ENCODE results near the gene SLC6A15.

SLC6A15 gene

GRCh38 chr12:84888861-84889260 is 23.7 kb downstream of the SLC6A15 start:
- Histone ChIP-seq H3K4me3 (no peak overlapping the region), H3K27ac (no peak overlapping the region)

GRCh38 chr12:84877340-84877739 is 35.3 kb downstream of the SLC6A15 start:
- no peak overlapping the region for H3K4me3 ChIP-seq
- H3K27ac ChIP-seq = no peak overlapping the region

GRCh38 chr12:84875241-84875640 is 37.4 kb downstream of the SLC6A15 start:
- H3K27ac ChIP-seq = no peak overlapping the region

GRCh38 chr12:84874825-84875139 is 37.8 kb downstream of the SLC6A15 start:
- no peak overlapping the region for H3K4me3 ChIP-seq
- no peak overlapping the region for H3K27ac ChIP-seq

More at GRCh38 chr12:84875241-84875640, 37.4 kb downstream of the SLC6A15 start:
- H3K4me3 ChIP-seq = no peak overlapping the region

GRCh38 chr12:84874125-84874824 is 38.3 kb downstream of the SLC6A15 start:
- H3K27ac ChIP-seq = no peak overlapping the region
- no peak overlapping the region for H3K4me3 ChIP-seq

GRCh38 chr12:84862186-84862585 is 50.4 kb downstream of the SLC6A15 start:
- H3K27ac ChIP-seq = no peak overlapping the region
- no peak overlapping the region for H3K4me3 ChIP-seq

- H3K4me3 ChIP-seq = no peak overlapping the region
- no peak overlapping the region for H3K27ac ChIP-seq
Observed at GRCh38 chr12:84860718-84861117, 51.9 kb downstream of the SLC6A15 start.

GRCh38 chr12:84858796-84859195 is 53.8 kb downstream of the SLC6A15 start:
- no peak overlapping the region for H3K27ac ChIP-seq
- no peak overlapping the region for H3K4me3 ChIP-seq

- H3K27ac ChIP-seq = no peak overlapping the region
- no peak overlapping the region for H3K4me3 ChIP-seq
Observed at GRCh38 chr12:84857525-84858208, 54.9 kb downstream of the SLC6A15 start.

GRCh38 chr12:84856156-84856900 is 56.3 kb downstream of the SLC6A15 start:
- Histone ChIP-seq H3K4me3 (no peak overlapping the region), H3K27ac (no peak overlapping the region)

GRCh38 chr12:84843593-84844144 is 68.9 kb downstream of the SLC6A15 start:
- Histone ChIP-seq H3K27ac (no peak overlapping the region), H3K4me3 (no peak overlapping the region)

- H3K27ac ChIP-seq = no peak overlapping the region
Observed at GRCh38 chr12:84842406-84843013, 70.1 kb downstream of the SLC6A15 start.

GRCh38 chr12:84841591-84841990 is 71.0 kb downstream of the SLC6A15 start:
- Histone ChIP-seq H3K27ac (no peak overlapping the region), H3K4me3 (no peak overlapping the region)

More at GRCh38 chr12:84842406-84843013, 70.1 kb downstream of the SLC6A15 start:
- no peak overlapping the region for H3K4me3 ChIP-seq

- Histone ChIP-seq H3K27ac (no peak overlapping the region), H3K4me3 (no peak overlapping the region)
Observed at GRCh38 chr12:84840356-84840755, 72.2 kb downstream of the SLC6A15 start.

- Histone ChIP-seq H3K27ac (no peak overlapping the region), H3K4me3 (no peak overlapping the region)
Observed at GRCh38 chr12:84826925-84827324, 85.7 kb downstream of the SLC6A15 start.

GRCh38 chr12:84825149-84825548 is 87.5 kb downstream of the SLC6A15 start:
- no peak overlapping the region for H3K4me3 ChIP-seq
- no peak overlapping the region for H3K27ac ChIP-seq

- H3K27ac ChIP-seq = no peak overlapping the region
- H3K4me3 ChIP-seq = no peak overlapping the region
Observed at GRCh38 chr12:84822525-84822924, 90.1 kb downstream of the SLC6A15 start.

- H3K4me3 ChIP-seq = no peak overlapping the region
- H3K27ac ChIP-seq = no peak overlapping the region
Observed at GRCh38 chr12:84816916-84817695, 95.5 kb downstream of the SLC6A15 start.

GRCh38 chr12:84814664-84815245 is 97.8 kb downstream of the SLC6A15 start:
- Histone ChIP-seq H3K27ac (no peak overlapping the region), H3K4me3 (no peak overlapping the region)
